Ishikawa (cell line): ENCODE data around the gene FGF1.

ENCODE experiments used
- CEBPB ChIP-seq: IDR thresholded peaks from 2 replicates; pipeline ENCODE4 v1.6.1; 2012
- CREB1 ChIP-seq: IDR thresholded peaks from 2 replicates; pipeline ENCODE4 v1.6.1; 2012; ENCODE audit warnings: low read depth
- EGR1 ChIP-seq: IDR thresholded peaks from 2 replicates; pipeline ENCODE4 v1.6.1; 2012
- EP300 ChIP-seq: IDR thresholded peaks from 2 replicates; pipeline ENCODE4 v1.6.1; 2012; ENCODE audit warnings: borderline replicate concordance
- FOXM1 ChIP-seq: IDR thresholded peaks from 2 replicates; pipeline ENCODE4 v1.6.1; 2012; ENCODE audit warnings: low read depth, borderline replicate concordance
- MAX ChIP-seq: IDR thresholded peaks from 2 replicates; pipeline ENCODE4 v1.6.1; 2012
- NFIC ChIP-seq: IDR thresholded peaks from 2 replicates; pipeline ENCODE4 v1.6.1; 2012
- RAD21 ChIP-seq: IDR thresholded peaks from 2 replicates; pipeline ENCODE4 v1.6.1; 2012; ENCODE audit warnings: low read depth
- TAF1 ChIP-seq: IDR thresholded peaks from 2 replicates; pipeline ENCODE4 v1.6.1; 2012; ENCODE audit warnings: low read depth, mild to moderate bottlenecking
- YY1 ChIP-seq: IDR thresholded peaks from 2 replicates; pipeline ENCODE4 v1.6.1; 2012; ENCODE audit warnings: low read depth
- TF ChIP-seq, protein P1 (sequence below): IDR thresholded peaks from 2 replicates; pipeline ENCODE4 v1.6.1; 2012
- TF ChIP-seq, protein P2 (sequence below): IDR thresholded peaks from 2 replicates; pipeline ENCODE4 v1.6.1; 2012; ENCODE audit warnings: low read depth, mild to moderate bottlenecking

DNA sequence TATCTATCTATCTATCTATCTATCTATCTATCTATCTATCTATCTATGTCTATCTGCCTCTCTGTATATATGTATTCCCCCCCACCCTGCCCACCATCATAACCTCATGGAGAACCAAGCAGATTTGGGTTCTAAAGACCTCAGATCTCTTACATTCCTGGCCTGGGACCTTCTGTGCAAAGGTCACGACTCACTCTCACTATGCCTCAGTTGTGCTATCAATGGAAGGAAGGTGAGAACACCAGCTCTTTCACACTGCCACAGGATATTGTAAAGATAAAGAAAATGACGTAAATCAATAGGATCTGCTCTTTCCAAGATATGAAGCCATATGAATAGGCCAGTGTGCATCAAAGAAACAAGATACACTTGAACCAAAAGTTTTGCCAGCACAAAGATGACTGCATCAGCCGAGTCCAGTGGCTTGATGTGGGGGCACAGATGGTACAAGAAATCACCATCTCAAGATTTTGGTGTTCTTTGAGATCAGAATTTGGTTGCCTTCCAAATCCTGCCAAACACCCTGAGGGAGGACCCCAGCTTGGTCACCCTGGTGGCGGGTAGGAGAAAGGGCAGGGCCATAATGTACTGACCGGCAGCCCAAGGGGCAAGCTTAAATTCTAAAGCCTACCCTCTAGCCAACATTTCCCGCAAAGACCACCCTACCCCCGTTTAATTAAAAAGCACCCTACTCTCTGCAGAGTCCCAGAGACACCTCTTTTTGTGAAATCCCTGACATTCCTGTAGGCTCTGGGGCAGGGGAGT is 8.4 kb upstream of the FGF1 start:
- TF ChIP-seq RAD21 (no peak), TAF1 (no peak), CREB1 (no peak), MAX (no peak), EP300 (no peak), YY1 (no peak), NFIC (no peak), FOXM1 (no peak), CEBPB (no peak), EGR1 (no peak)
- TF ChIP-seq, protein P1, sequence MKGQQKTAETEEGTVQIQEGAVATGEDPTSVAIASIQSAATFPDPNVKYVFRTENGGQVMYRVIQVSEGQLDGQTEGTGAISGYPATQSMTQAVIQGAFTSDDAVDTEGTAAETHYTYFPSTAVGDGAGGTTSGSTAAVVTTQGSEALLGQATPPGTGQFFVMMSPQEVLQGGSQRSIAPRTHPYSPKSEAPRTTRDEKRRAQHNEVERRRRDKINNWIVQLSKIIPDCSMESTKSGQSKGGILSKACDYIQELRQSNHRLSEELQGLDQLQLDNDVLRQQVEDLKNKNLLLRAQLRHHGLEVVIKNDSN: no peak
- TF ChIP-seq, protein P2, sequence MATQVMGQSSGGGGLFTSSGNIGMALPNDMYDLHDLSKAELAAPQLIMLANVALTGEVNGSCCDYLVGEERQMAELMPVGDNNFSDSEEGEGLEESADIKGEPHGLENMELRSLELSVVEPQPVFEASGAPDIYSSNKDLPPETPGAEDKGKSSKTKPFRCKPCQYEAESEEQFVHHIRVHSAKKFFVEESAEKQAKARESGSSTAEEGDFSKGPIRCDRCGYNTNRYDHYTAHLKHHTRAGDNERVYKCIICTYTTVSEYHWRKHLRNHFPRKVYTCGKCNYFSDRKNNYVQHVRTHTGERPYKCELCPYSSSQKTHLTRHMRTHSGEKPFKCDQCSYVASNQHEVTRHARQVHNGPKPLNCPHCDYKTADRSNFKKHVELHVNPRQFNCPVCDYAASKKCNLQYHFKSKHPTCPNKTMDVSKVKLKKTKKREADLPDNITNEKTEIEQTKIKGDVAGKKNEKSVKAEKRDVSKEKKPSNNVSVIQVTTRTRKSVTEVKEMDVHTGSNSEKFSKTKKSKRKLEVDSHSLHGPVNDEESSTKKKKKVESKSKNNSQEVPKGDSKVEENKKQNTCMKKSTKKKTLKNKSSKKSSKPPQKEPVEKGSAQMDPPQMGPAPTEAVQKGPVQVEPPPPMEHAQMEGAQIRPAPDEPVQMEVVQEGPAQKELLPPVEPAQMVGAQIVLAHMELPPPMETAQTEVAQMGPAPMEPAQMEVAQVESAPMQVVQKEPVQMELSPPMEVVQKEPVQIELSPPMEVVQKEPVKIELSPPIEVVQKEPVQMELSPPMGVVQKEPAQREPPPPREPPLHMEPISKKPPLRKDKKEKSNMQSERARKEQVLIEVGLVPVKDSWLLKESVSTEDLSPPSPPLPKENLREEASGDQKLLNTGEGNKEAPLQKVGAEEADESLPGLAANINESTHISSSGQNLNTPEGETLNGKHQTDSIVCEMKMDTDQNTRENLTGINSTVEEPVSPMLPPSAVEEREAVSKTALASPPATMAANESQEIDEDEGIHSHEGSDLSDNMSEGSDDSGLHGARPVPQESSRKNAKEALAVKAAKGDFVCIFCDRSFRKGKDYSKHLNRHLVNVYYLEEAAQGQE: no peak
